HG03571 (cell line): Measurements from ENCODE around the gene RPL6.
"Not testable (repeated sequence)": the region's sequence is repeated elsewhere in the genome, so short reads cannot be mapped to it uniquely, and the experiment has no call there.

Source experiments
- ATAC-seq: cut with Tn5 transposase; IDR thresholded peaks from one replicate; pipeline ENCODE4 v1.9.1; 2021; ENCODE audit not compliant: unreplicated experiment

The RPL6 gene

GRCh38 chr12:112409064-112409905, at the start of gene RPL6:
Gene RPL6, minus strand, starts transcription at chr12:112409605. Its CDS starts 949 bp downstream, at chr12:112408656.
- ATAC-seq = peak; percentile 79

- ATAC-seq = no peak
Observed at GRCh38 chr12:112458751-112459150, 49.3 kb upstream of the RPL6 start.

- ATAC-seq = no peak
Observed at GRCh38 chr12:112458330-112458729, 48.9 kb upstream of the RPL6 start.

GRCh38 chr12:112457142-112457541, 47.7 kb upstream of the RPL6 start:
- ATAC-seq = not testable (repeated sequence)

GRCh38 chr12:112456029-112456428, 46.6 kb upstream of the RPL6 start:
- no peak for ATAC-seq

- no peak for ATAC-seq
Observed at GRCh38 chr12:112450725-112451124, 41.3 kb upstream of the RPL6 start.

- not testable (repeated sequence) for ATAC-seq
Observed at GRCh38 chr12:112448165-112448564, 38.8 kb upstream of the RPL6 start.

- no peak for ATAC-seq
Observed at GRCh38 chr12:112447106-112447505, 37.7 kb upstream of the RPL6 start.

- ATAC-seq = no peak
Observed at GRCh38 chr12:112446008-112446725, 36.8 kb upstream of the RPL6 start.

GRCh38 chr12:112443916-112444315, 34.5 kb upstream of the RPL6 start:
- ATAC-seq = no peak

- not testable (repeated sequence) for ATAC-seq
Observed at GRCh38 chr12:112440653-112441052, 31.2 kb upstream of the RPL6 start.

GRCh38 chr12:112439769-112440168, 30.4 kb upstream of the RPL6 start:
- ATAC-seq = no peak

- ATAC-seq = not testable (repeated sequence)
Observed at GRCh38 chr12:112438645-112439044, 29.2 kb upstream of the RPL6 start.

GRCh38 chr12:112433551-112433950, 24.1 kb upstream of the RPL6 start:
- no peak for ATAC-seq

- ATAC-seq = no peak
Observed at GRCh38 chr12:112431965-112432364, 22.6 kb upstream of the RPL6 start.

GRCh38 chr12:112430929-112431328, 21.5 kb upstream of the RPL6 start:
- ATAC-seq = no peak

- no peak for ATAC-seq
Observed at GRCh38 chr12:112427760-112428159, 18.4 kb upstream of the RPL6 start.

- ATAC-seq = no peak
Observed at GRCh38 chr12:112425582-112426382, 16.4 kb upstream of the RPL6 start.

- ATAC-seq = no peak
Observed at GRCh38 chr12:112424126-112424525, 14.7 kb upstream of the RPL6 start.

GRCh38 chr12:112422531-112422930, 13.1 kb upstream of the RPL6 start:
- no peak for ATAC-seq

- no peak for ATAC-seq
Observed at GRCh38 chr12:112421363-112421762, 12.0 kb upstream of the RPL6 start.
